Measurements from ENCODE around the gene ZNF260.

The ZNF260 gene

GRCh38 chr19:36526581-36526980, 1.5 kb downstream of the ZNF260 start:
- peak overlapping the region; percentile 93 for H3K4me3 ChIP-seq (ENCODE audit: low read depth, low read length)
- H3K4me1 ChIP-seq, result no peaks in the 10 kb centered on the region
- no peak for DNase-seq
- no peaks in the 10 kb centered on the region for H3K27me3 ChIP-seq
- H3K9me3 ChIP-seq, result peaks cover 3% of the 10 kb centered on the region; the same call in 1 of the 2 replicates
- TF ChIP-seq, protein P1, sequence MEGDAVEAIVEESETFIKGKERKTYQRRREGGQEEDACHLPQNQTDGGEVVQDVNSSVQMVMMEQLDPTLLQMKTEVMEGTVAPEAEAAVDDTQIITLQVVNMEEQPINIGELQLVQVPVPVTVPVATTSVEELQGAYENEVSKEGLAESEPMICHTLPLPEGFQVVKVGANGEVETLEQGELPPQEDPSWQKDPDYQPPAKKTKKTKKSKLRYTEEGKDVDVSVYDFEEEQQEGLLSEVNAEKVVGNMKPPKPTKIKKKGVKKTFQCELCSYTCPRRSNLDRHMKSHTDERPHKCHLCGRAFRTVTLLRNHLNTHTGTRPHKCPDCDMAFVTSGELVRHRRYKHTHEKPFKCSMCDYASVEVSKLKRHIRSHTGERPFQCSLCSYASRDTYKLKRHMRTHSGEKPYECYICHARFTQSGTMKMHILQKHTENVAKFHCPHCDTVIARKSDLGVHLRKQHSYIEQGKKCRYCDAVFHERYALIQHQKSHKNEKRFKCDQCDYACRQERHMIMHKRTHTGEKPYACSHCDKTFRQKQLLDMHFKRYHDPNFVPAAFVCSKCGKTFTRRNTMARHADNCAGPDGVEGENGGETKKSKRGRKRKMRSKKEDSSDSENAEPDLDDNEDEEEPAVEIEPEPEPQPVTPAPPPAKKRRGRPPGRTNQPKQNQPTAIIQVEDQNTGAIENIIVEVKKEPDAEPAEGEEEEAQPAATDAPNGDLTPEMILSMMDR (IDR thresholded peaks at IDR 0.05; ENCODE audit: low read depth, low read length), result no peak
- H3K36me3 ChIP-seq, result peaks cover 30% of the 10 kb centered on the region

DNA sequence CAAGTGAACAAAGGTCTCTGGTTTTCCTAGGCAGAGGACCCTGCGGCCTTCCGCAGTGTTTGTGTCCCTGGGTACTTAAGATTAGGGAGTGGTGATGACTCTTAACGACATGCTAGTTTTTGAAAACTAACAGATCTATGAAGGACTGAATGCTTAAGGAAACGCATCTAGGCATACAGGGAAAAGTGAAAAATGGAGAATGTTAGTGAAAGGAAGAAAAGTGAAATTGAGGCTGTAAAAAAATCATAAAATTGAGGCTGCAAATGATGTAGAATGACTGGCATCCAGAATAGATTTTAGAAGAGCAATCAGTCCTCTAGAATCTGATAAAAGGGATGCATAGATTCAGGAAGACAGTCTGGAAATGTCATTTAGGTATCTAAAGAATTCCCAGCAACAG, 3.5 kb downstream of the ZNF260 start:
- TF ChIP-seq, protein P1 (IDR thresholded peaks at IDR 0.05; ENCODE audit: low read depth, low read length), result no peak
- Histone ChIP-seq H3K9me3 (peaks cover 3% of the 10 kb centered on the region; the same call in 1 of the 2 replicates), H3K36me3 (peaks cover 40% of the 10 kb centered on the region), H3K27me3 (no peaks in the 10 kb centered on the region), H3K4me3 (ENCODE audit: low read depth, low read length) (no peak overlapping the region), H3K4me1 (no peaks in the 10 kb centered on the region)
- no peak for DNase-seq

GRCh38 chr19:36514012-36514612, 14.0 kb downstream of the ZNF260 start:
- DNase-seq, result no peak
- no peaks in the 10 kb centered on the region for H3K27me3 ChIP-seq
- H3K36me3 ChIP-seq, result peaks cover 58% of the 10 kb centered on the region
- TF ChIP-seq, protein P1 (IDR thresholded peaks at IDR 0.05; ENCODE audit: low read depth, low read length), result no peak
- no peak overlapping the region for H3K4me3 ChIP-seq (ENCODE audit: low read depth, low read length)
- no peaks in the 10 kb centered on the region for H3K4me1 ChIP-seq
- peaks cover 3% of the 10 kb centered on the region; the same call in 1 of the 2 replicates for H3K9me3 ChIP-seq

DNA sequence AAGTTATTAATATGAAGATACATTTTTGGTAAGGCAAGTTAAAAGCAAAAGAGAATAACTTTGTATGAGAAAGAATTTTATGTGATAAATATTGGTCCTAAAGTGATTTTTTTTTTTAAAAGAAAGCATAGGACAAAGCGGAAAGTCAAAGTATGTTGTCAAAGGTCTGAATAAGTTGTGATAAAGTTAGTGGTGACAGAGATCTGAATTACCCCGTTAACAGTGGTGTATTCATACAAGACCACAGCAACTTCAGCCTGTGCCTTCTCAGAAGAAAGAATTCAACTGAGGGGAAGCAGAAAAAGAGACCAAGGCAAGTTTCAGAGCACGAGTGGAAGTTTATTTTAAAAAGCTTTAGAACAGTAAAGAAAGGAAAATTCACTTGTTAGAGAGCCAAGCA, 19.7 kb downstream of the ZNF260 start:
- Histone ChIP-seq H3K27me3 (no peaks in the 10 kb centered on the region), H3K4me3 (ENCODE audit: low read depth, low read length) (no peak overlapping the region), H3K9me3 (no peaks in the 10 kb centered on the region), H3K36me3 (peaks cover 1% of the 10 kb centered on the region), H3K4me1 (no peaks in the 10 kb centered on the region)
- TF ChIP-seq, protein P1 (IDR thresholded peaks at IDR 0.05; ENCODE audit: low read depth, low read length), result no peak
- no peak for DNase-seq

DNA sequence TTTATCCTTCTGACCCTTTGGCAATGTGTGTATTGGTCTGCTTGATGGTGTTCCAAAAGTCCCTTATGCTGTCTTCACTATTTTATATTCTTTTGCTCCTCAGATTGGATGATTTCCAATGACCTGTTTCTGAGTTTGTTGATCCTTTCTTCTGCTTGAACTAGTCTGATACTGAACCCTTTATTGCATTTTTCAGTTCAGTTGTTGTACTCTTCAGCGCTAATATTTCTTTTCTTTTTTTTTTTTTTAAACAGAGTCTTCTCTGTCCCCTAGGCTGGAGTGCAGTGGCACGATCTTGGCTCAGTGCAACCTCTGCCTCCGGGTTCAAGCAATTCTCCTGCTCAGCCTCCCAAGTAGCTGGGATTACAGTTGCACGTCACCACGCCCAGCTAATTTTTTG, 26.1 kb downstream of the ZNF260 start:
- Histone ChIP-seq H3K4me1 (no peaks in the 10 kb centered on the region), H3K4me3 (ENCODE audit: low read depth, low read length) (no peak overlapping the region), H3K9me3 (no peaks in the 10 kb centered on the region), H3K27me3 (no peaks in the 10 kb centered on the region), H3K36me3 (no peaks in the 10 kb centered on the region)
- DNase-seq, result no peak
- TF ChIP-seq, protein P1 (IDR thresholded peaks at IDR 0.05; ENCODE audit: low read depth, low read length), result no peak

- no peaks in the 10 kb centered on the region for H3K4me1 ChIP-seq
- no peak overlapping the region for H3K4me3 ChIP-seq (ENCODE audit: low read depth, low read length)
- no peaks in the 10 kb centered on the region for H3K9me3 ChIP-seq
- H3K36me3 ChIP-seq, result no peaks in the 10 kb centered on the region
- DNase-seq, result no peak
- TF ChIP-seq, protein P1 (IDR thresholded peaks at IDR 0.05; ENCODE audit: low read depth, low read length), result no peak
- no peaks in the 10 kb centered on the region for H3K27me3 ChIP-seq
Observed at GRCh38 chr19:36497001-36497400, 31.1 kb downstream of the ZNF260 start.
